Renal cortex interstitium (tissue), 11 donors: ENCODE data around the gene LTBR. TPM values are rescaled to one million over a fixed set of nuclear protein-coding genes. Genes with fewer than 3 reads are reported as not detected.

Experiments
- DNase-seq, 11 donors: peaks; one replicate each; pipeline ENCODE4 v3.0.0-alpha.2; 2013; ENCODE audit warnings: low read depth in 9 of 11, low spot score in 4 of 11; ENCODE audit errors: extremely low read depth in 1 of 11
- polyA plus RNA-seq, 3 donors: library from polyadenylated mRNA; unstranded; fragments of 120-200 nt; gene quantifications; one replicate each; pipeline ENCODE4 v1.2.1, GENCODE V29; 2013; ENCODE audit not compliant: insufficient read length in 3 of 3

The LTBR gene
- polyA plus RNA-seq, 3 donors: 52.6 to 71.7 (median 65.2) TPM

DNA sequence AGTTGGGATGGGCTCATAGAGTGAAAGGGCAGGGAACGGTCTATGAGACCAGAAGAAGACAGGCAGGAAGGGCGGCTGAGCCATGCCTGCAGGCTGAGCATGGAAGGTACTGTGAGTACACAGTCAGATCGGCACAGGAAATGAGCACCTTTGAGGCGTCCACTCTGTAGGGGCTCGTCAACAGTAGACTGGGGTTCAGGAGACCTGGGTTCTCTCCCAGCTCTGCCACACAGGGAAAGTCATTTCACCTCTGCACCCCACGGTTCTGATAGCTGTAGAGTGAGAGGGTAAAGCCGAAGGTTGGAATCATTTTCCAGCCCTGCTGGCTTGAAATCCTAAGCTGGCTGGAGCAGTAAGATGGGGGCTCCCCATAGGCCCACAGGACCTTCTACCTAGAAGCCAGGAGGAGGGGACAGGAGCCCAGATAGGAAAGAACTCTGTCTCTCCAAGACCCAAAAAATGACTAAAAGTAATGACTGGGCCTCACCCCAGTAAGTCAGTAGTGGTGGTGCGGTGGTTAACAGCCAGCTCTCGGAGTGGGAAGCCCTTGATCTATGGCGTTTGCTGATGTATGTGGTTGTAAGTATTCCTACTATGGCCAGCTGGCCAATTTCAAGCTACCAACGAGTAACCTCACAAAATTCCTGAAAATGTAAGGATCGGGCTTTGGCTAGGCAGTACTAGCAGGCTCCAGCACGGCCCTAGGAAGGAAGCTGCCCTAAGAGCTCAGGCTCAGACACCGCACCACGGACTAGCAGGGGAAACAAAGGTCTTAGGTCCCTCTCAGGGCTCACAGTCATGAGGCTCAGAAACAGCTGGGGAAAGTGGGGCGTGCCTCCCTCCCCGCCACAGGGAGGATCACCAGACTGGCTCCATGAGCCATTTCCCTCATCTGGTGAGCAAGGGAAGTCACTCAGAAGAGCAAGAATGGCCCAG, 50.5 kb downstream of the LTBR start:
- no peak for DNase-seq

DNA sequence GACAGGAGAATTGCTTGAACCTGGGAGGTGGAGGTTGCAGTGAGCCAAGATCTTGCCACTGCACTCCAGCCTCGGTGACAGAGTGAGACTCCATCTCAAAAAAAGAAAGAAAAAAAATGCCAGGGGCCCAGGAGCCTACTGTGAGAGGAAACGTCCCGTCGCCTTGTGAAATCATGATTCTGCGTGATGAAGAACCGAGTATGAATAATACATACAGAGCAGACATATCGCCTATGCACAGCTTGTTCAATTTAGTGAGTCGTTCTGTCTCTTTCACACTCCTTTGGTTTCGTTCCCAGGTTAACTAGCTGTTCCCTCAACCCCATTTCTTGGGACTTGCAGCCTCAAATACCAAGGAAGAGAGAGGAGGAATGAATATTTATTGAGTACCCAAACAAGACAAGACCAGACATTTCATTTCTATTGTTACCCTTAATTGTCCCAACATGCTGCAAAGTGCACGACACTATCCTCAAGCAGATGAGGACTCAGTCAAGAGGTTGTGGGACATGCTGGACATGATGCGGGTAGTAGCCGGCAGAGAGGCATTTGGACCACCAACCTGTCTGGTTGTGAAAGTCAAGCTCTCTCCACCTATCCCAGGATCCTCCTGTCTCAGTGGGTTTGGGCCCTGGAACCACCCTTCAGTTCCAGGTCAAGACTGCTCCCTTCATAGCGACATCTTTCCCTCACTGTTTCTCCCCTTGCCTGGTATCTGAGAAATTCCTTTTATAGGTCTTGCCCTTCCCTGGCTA, 52.2 kb downstream of the LTBR start:
- no peak for DNase-seq

DNA sequence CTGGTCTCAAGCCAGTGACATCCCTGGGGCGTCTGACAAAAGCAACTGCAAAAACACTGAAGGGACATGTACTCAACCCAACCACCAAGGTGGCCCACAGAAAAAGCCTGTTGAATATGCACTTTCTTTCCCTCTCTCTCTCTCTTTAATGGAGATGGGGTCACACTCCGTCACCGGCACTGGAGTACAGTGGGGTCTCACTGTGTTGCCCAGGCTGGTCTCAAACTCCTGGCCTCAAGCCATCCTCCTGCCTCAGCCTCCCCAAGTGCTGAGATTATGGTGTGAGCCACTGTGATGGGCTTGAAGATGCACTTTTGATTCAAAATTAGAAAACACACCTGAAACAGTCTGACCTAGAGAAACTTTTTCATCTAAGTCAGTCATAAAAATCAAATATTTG, 53.6 kb downstream of the LTBR start:
- no peak for DNase-seq

DNA sequence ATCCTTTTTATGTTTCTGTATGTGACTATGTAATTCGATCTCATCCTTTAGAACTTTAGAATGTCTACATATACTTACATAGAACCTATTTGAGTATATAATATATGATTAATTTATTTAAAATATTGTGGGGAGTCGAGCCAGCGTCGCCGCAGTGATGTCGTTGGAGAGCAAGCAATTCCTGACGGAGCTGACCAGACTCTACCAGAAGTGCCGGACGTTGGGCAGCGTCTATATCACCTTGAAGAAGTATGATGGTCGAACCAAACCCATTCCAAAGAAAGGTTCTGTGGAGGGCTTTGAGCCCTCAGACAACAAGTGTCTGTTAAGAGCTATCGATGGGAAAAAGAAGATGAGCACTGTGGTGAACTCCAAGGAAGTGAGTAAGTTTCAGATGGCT, 54.4 kb downstream of the LTBR start:
- DNase-seq: no peak

DNA sequence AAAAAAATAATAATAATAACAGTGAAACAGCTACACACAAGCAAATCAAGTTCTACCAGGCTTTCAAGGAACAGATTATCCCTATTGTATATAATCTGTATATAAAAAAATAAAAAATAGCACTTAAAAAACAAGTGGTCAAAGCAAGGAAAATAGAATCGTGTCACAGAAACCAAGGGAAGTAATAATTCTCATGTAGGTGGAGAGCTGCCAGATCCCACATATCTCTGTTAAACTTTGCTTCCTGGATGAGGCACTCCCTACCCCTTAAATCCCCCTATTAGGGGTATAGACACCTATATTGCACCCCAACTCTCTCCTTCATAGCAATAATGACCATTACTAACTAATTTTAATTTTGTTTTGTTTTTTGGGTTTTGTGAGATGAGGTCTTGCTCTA, 56.4 kb downstream of the LTBR start:
- DNase-seq: no peak

Other genes with a start within 250 kb of the LTBR start
- 100 to 1,000 TPM; 139 to 304 (median 179) TPM for gene CD9, start 183.8 kb upstream of the LTBR start, polyA plus RNA-seq
- 1 to 10 TPM; 3.4 to 4.9 (median 4.1) TPM for gene PLEKHG6, start 73.5 kb upstream of the LTBR start, polyA plus RNA-seq
- gene TNFRSF1A, start 42.1 kb upstream of the LTBR start, polyA plus RNA-seq: 10 to 100 TPM; 77.6 to 93.0 (median 88.0) TPM
- 10 to 100 TPM; 64.1 to 91.6 (median 68.0) TPM for gene SCNN1A, start 8.6 kb upstream of the LTBR start, polyA plus RNA-seq
- gene CD27, start 60.8 kb downstream of the LTBR start, polyA plus RNA-seq: 1 to 10 TPM in 2 of 3 donors, under 1 TPM in 1; 0.40 to 2.2 (median 1.3) TPM
- 10 to 100 TPM; 14.6 to 23.7 (median 14.8) TPM for gene TAPBPL, start 67.9 kb downstream of the LTBR start, polyA plus RNA-seq
- 10 to 100 TPM; 10.3 to 12.6 (median 11.5) TPM for gene VAMP1, start 86.5 kb downstream of the LTBR start, polyA plus RNA-seq
- 100 to 1,000 TPM; 143 to 183 (median 174) TPM for gene MRPL51, start 109.1 kb downstream of the LTBR start, polyA plus RNA-seq
- gene NCAPD2, start 109.9 kb downstream of the LTBR start, polyA plus RNA-seq: 10 to 100 TPM; 63.8 to 69.8 (median 69.5) TPM
- 1,000 to 10,000 TPM; 2,032 to 2,404 (median 2,056) TPM for gene GAPDH, start 150.4 kb downstream of the LTBR start, polyA plus RNA-seq
- gene IFFO1, start 171.9 kb downstream of the LTBR start, polyA plus RNA-seq: 10 to 100 TPM; 12.8 to 18.2 (median 17.6) TPM
- 10 to 100 TPM; 24.5 to 30.7 (median 29.3) TPM for gene NOP2, start 184.1 kb downstream of the LTBR start, polyA plus RNA-seq
- 100 to 1,000 TPM; 294 to 313 (median 295) TPM for gene CHD4, start 223.2 kb downstream of the LTBR start, polyA plus RNA-seq